Activated CD4-positive, alpha-beta T cell treated with anti-CD3 and anti-CD28 coated beads, Interleukin-2, Interleukin-6, amounts not matched to agents 100 ng/mL and 50 ng/mL, durations not matched to agents 16 hours and 8 hours (primary cell): Measurements from ENCODE around the gene SNUPN.
"Not testable (repeated sequence)": the region's sequence is repeated elsewhere in the genome, so short reads cannot be mapped to it uniquely, and the experiment has no call there.

ENCODE experiments used
- DNase-seq: peaks from one replicate; pipeline ENCODE4 v3.0.0-alpha.2; 2020

The SNUPN gene

DNA sequence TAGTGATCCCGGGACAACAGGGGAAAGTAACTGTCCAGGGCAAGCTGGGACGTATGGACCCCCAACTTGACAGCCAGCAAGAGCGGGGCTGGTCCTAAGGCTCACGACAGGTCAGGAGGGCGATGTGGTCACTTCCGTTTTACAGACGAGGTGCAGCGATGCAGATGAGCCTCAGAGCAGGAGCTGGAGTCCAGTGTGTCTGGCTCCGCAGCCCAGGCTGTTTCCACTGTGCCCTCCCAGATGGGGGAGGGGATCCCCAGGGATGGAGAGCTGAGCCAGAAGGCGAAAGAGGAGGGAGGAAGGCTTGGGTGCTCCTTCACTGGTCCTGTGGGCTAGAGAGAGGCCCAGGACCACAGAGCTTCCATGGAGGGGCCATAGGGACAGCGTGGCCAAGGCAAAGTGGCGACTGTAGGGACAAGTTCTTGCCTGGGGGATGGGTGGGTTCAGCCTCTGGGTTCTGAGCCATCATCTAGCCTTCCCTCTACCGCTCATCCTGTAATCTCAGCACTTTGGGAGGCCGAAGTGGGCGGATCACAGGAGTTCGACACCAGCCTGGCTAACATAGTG lies 27.9 kb upstream of the SNUPN start:
- no peak for DNase-seq

DNA sequence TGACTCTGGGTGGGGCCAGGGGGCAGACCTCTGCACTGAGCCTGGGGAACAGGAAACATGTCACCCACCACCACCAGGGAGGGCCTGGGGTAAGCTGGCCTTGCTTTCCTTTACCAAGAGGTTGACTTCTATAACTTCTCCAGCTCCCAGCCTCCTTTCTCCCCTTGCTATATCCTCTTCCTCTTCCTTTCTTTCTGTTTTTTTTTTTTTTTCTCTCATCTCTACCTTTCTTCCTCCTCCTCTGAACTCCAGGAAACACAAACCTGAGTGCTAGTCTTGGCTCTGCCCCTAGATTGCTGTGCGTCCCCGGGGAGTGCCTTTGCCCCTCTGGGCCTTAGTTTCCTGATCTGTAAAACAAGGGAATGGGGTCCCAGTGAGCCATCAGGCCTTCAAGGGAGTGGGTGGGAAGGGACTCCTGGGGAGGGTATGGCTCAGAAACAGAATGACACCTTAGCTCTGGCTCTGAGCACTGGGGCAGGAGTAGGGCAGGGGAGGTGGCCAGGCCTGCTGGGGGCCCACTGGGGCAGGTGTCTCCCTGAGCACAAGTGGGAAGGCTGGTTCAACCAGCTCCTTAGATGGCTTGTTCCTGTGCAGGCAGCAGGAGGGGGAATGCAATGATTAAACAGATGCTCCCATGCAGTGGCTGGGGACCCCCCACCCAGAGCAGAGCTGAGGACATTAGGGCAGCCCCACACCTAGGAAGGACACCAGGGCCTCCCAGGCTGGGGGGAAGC lies 26.5 kb upstream of the SNUPN start:
- no peak for DNase-seq

DNA sequence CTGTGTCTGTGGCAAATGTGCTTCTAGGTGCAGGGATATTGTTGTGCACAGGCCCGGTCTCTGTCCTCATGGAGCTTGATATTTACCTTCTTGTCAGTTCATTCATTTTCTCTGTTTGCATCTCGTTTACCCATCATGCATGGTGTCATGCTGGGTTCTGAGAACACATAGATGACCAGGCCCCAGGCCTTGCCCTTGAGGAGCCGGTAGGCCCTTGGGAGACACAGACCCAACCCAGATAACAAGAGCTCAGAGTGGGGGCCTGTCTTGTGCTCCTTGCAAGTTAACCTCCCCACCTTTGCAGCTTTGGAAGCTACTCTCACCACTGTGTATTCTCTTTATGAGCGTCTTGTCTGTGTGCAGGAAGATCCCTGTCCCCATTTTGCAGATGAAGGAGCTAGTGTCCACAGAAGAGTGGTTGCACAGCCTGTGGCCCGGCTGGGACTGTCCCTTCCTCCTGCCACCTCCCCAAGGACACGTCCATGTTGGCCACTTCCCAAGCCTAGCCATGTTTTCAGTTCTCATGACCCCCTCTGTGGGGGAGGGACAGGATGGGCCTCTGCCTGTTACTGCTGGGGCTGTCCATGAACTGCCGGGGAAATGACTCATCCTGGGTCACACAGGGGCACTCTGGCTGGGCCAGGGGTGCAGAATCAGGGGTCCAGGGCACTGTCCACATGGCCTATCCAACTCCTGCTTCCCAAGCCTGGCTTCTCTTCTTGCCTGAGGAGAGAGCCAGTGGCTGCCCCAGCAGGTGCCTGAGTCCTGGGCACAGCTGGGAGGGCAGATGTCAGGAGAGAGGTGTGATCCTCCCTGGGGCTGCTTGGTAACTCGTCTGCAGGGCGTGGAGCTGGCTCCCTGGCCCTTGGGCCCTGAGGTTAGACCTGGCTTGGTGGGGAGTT lies 25.6 kb upstream of the SNUPN start:
- no peak for DNase-seq

DNA sequence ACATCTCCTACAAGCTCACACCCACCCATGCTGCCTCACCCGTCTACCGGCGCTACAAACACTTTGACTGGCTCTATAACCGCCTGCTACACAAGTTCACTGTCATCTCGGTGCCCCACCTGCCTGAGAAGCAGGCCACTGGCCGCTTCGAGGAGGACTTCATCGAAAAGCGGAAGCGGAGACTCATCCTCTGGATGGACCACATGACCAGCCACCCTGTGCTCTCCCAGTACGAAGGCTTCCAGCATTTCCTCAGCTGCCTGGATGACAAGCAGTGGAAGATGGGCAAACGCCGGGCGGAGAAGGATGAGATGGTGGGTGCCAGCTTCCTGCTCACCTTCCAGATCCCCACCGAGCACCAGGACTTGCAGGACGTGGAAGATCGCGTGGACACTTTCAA lies 24.3 kb upstream of the SNUPN start:
- DNase-seq: no peak

DNA sequence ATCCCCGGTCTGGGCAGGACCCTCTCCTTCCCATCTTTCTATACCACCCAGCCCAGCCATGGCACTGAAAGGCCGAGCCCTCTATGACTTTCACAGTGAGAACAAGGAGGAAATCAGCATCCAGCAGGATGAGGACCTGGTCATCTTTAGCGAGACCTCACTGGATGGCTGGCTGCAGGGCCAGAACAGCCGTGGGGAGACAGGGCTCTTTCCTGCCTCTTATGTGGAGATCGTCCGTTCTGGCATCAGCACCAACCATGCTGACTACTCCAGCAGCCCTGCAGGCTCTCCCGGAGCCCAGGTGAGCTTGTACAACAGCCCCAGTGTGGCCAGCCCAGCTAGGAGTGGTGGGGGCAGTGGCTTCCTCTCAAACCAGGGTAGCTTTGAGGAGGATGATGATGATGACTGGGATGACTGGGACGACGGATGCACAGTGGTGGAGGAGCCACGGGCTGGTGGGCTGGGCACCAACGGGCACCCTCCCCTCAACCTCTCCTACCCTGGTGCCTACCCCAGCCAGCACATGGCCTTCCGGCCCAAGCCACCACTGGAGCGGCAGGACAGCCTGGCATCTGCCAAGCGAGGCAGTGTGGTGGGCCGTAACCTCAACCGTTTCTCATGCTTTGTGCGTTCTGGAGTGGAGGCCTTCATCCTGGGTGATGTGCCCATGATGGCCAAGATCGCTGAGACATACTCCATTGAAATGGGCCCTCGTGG lies 23.7 kb upstream of the SNUPN start:
- DNase-seq: no peak

DNA sequence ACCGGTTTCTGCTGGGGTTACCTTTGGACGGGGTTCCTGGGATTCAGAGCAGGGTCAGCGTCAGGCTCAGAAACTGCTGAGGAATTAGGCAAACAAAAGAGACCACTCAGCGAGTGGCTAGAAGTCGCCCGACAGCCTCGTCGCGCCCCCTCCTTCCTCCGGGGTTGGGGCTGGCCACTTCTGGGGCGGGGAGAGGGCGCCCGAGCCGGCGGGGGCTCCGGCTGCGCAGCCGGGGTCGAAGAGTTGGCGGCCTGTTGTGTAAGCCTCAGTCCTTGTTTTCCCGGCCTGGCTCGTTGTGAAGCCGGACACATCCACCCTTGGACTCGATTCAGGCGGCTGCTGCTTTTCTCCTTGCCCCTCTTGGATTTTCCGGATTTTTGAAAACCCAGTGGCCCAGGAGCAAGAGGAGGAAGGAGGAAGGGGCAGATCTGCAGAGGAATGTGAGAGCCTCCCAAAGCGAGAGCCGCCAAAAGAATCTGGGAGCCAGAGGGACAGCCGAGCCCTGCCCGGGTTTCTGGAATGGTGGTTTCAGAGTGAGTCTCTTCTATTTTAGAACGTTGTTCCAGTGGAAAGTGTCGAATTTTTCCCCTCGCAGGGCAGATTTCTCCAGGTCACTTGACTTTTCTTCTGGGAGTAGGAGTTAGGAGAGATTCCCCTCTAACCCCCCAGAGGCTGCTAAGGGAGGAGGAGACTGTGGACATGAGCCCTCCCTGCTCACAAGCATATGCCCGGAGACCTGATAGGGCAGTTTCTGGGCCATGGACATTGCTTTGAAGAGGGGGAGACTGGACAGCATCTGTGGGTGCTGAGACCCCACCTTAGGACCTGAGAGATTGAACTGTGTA lies 22.9 kb upstream of the SNUPN start:
- no peak for DNase-seq

DNA sequence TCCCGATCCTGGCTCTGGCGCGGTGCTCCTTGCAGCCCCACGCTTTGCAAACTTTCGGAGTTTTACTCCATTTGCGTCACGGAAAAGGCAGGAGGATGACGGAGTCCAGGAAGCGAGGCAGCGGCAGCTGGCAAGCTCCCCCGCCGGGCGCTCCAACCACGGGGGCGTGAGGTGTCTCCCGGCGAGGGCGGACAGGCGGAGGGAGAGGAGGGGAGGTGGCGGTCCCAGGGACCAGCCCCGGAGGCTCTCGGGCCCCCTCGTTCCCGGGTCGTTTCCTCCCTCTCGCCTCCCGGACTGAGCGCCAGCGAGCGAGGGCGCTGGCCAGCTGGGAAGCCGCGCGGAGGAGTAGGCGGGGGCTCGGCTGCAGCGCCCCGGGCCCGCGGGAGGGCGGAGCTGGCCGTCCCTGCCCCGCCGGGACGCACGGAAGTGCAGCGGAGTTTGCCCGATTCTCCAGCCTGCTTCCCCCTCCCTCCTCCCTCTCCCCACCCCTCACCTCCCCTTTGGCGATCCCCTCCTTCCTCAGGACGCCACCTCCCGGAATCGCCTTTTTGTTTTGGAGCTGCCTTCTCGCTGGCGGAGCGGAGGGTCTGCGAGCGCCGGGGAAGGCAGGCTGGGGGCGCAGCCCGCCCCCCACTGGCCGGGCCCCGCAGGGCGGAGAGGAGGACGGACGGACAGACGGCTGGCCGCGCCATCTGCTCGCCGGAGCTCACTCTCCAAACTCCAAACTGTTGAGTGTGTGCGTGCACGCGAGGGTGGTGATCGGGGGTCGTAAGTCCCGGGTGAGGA lies 22.0 kb upstream of the SNUPN start, which contains the start of gene SNX33:
SNX33 (plus strand) TSS at position 543 of the 786 bp plus-strand sequence. CDS start 1,191 bp downstream, outside the sequence.
- DNase-seq: peak; percentile 57

DNA sequence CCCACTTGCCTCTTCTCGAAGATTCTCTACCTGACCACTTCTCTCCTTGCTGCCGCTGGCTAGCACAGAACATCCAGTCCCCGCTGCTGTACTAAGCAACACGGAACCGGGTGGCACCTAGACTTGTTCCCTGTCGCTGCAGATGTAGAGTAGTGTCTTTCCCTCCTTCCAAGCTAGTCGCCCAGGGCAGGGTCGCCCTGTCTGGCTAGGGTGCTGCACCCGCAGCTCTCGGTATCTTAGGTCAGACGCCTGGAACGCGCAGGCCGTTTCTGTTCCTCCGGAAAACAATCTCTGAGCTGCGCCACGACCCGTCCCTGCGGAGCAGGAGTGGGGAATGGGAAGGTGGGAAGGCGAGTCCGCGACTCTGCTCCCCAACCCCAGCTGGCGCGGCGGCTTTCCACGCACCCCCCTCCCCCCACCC lies 21.4 kb upstream of the SNUPN start:
- DNase-seq: no peak

DNA sequence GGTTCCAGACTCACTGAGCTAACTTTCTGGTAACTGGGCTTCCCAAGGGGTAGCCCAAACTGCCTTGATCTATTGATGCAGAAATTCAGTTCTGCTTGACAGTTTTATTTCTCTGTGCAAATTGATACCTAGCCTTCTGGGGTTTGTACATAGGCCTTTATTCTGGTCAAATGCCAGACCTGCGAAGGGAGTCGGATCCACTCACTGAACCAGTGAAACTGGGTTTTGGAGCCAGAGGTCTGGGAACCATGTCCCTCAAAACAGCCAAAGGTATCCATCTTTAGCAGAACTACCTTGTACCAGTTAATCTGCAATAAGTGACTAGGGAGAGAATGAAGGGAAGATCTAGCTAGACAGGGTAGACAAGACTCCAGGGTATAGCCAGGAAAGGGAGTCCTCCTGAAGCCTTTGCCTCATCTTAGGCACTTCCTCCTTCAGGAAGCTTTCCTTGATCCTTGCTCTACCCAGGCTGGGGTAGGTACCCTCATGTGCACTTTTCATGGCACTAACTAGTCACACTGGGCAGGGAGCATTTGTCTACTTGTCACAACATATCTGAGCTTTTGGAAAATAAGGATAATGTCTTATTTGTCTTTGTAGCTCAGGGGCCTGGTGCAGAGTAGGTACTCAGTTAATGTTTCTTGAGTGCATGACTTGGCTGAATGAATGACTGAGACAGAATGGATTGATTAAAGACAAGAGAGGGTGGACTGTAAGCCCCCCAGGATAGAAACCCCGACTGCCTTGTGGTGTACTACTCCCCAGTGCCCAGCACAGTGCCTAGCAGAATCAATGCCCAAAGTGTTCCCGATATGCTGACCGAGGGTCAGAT lies 20.8 kb upstream of the SNUPN start:
- no peak for DNase-seq

DNA sequence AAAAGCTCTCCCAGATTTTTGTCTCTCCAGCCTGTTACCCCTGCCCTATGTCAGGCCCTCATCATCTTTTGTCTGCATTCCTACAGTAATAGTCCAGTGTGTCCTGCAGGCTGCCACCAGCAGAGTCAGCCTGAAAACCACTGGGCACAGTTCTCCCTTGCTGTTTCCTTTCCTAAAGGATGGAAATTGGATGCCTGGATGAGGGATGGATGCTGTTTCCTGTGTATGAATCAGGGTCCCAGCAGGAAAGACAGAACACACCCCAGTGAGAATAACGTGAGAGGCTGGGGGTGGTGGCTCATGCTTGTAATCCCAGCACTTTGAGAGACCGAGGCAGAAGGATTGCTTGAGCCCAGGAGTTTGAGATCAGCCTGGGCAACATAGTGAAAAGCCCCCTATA lies 18.9 kb upstream of the SNUPN start:
- no peak for DNase-seq

DNA sequence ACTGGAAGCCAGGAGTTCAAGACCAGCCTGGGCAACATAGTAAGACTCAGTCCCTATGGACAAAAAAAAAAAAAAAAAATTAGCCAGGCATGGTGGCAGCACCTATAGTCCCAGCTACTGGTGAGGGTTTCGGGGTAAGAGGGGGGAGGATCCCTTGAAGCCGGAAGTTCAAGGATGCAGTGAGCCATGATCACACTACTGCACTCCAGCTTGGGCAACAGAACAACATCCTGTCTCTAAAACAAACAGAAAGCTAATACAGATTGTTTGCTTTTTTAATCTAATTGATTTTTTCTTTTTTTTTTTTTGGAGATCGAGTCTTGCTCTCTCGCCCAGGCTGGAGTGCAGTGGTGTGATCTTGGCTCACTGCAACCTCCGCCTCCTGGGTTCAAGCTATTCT lies 16.1 kb upstream of the SNUPN start:
- no peak for DNase-seq

DNA sequence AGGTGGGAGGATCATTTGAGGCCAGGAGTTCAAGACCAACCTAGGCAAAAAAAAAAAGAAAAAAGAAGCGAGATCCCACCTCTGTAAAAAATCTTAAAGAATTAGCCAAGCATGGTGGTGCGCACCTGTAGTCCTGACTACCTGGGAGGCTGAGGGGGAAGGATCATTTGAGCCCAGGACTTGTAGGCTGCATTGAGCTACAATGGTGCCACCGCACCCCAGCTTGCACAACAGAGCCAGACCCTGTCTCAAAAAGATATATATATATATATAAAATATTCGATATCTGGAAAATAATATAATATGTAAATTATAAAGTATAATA lies 15.6 kb upstream of the SNUPN start:
- no peak for DNase-seq

DNA sequence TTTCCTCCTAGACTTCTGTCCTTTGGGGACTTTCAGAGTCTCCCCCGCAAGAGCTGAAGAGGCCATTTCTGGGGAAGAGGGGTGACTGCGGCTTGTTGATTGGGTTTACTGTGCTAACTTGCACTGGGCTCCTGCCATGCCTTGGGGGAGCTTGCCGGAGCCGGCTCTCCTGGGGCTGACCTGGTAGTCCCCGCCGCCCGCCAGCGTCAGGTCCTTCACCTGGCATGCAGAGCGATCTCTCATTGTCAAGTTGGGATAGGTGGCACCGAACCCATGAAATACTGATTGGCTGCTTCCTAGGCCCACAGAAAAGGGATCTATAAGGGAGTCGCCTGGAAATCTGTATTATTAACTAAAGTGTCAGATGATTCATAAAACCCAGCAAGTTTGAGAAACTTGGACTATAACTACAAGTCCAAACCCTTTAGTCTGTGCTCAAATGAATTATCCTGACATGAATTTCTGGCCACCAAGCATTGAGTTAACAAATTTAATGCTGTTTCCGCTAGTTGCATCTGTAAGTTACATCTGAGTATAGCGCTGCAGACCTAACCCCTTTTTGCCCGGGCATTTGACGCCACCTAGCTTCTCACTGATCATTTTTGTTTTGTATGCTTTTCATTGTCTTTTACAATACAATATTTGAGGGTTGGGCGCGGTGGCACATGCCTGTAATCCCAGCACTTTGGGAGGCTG lies 15.1 kb upstream of the SNUPN start:
- peak; percentile 74 for DNase-seq

DNA sequence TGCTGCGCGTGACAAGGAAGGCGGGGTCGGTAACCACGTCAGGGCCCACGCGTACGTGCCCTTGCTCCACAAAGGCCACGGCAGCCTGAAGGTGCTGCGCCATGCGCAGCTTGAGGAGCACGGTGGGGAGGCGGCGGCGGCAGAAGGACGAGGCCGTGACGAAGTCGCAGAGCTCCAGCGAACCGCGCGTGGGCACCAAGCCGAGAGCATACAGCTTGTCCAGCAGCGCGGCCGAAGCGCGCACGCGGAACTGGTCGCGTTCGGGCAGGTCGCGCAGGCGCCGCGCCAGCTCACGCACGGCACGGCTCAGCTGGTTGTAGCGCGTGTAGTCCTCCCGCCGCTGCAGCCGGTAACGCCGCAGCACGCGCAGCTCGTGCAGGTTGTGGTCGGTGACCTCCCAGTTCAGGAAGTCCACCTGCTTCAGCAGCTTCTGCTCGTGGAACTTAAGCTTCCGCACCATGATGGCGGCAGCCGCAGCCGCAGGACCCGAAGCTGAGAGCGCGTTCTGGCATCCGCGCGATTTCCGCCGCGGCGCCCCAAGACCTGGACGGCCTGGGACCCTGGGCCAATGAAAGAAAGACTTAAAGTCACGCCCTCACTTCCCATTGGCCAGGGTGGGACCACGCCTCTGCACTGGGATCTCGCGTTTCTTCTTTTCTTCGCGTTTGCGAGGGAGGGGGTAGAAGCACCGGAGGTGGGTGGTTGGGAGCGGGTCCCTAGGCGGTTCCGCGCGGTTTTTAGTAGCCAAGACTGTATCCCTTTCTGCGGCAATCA lies 14.4 kb upstream of the SNUPN start, which contains the start of gene IMP3:
IMP3 (minus strand) TSS at position 516 of the 774 bp plus-strand sequence; CDS start at position 460, 56 bp downstream.
- peak; percentile 98 for DNase-seq

DNA sequence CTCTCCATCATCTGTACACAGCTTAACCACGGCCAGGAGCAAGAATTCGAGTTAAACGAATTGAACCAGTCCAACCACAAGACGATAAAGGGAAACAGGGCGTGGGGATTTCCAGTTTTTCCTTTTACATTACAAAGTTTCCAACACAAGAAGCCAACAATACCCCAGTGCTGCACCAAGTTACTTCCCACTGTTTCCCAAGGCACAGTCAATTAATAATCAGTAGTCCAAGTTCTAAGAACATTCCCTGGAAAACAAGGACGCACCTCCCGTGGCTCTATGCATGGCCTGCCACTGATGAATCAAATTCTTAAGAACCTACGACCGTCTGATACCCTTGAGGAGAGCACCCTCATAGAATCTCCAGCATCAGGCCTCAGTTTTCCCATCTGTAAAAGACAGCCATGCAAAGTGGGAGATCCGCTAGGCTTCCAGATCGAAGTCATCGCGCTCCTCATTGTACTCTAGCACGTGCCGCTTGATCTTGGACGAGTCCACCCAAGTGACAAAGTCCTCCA lies 13.7 kb upstream of the SNUPN start:
- DNase-seq: peak; percentile 24

DNA sequence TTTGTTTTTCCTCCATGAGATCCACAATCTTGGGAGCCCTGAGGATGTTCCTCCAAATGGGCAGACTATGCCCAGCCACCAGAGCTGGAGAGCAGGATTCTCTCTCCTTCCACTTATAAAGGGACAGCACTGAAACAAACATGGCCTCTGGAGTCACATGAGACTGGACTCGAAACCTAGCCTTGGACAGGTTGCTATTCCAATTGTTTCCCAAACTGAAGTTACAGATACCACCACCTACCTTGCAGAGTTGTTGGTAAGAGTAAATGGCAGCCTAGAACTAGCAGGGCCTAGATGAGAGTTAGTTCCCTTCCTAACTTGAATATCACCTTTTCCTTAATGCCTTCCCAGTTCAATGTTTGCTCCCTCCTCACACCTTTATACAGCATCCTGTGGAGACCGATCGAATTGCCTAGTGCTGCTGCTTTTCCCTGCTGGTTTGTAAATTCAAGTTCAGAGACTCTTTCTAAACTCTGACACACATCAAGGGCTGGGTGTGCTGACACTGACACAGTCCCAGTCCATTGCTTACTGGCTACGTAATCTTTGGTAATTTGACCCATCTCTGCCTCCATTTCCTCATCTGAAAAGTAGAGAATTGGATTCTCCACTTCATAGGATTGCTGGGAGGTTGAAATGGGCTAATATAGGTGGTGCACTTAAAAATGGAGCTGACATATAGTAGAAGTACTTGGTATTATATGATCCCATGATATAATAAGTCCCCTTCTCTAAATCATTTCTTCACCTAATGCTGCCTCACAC lies 11.9 kb upstream of the SNUPN start:
- no peak for DNase-seq

DNA sequence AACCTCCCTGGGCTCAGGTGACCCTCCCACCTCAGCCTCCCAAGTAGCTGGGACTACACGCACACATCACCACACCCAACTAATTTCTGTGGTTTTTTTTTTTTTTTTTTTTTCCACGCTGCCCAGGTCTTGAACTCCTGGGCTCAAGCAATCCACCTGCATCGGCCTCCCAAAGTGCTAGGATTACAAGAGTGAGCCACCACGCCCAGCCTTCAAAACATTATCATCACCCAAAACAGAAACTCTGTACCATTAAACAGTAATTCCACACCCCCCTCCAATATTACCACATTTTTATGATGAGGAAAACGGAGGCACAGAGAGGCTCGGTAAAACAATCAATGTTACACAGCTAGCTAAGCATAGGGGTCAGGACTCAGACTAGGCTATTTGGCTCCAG lies 10.5 kb upstream of the SNUPN start:
- DNase-seq: no peak

DNA sequence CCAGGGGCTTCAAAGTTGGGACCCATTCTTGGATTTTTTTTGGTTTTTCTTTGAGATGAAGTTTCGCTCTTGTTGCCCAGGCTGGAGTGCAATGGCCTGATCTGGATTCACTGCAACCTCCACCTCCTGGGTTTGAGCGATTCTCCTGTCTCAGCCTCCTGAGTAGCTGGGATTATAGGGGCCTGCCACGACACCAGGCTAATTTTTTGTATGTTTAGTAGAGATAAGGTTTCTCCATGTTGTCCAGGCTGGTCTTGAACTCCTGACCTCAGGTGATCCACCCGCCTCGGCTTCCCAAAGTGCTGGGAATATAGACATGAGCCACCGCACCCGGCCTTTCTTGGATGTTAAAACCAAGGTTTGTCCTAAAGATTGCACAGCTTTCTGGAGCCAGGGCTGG lies 8.4 kb upstream of the SNUPN start:
- DNase-seq: not testable (repeated sequence)
